Limb (tissue), 2 donors: ENCODE measurements around the gene TOX2.

ENCODE experiments used
- DNase-seq, 2 donors: peaks; one replicate each; pipeline ENCODE4 v3.0.0-alpha.2; 2016; ENCODE audit errors: extremely low spot score in 2 of 2

Gene TOX2

GRCh38 chr20:44018259-44018941 lies 103.7 kb downstream of the TOX2 start:
- DNase-seq: peak; percentile 78 to 80

- no peak for DNase-seq
Observed at GRCh38 chr20:44018942-44019637, 104.4 kb downstream of the TOX2 start.

- no peak for DNase-seq
Observed at GRCh38 chr20:44019638-44020335, 105.1 kb downstream of the TOX2 start.

- no peak for DNase-seq
Observed at GRCh38 chr20:44020406-44021148, 105.9 kb downstream of the TOX2 start.

GRCh38 chr20:44021186-44021585 lies 106.5 kb downstream of the TOX2 start:
- no peak for DNase-seq

- no peak for DNase-seq
Observed at GRCh38 chr20:44021900-44022299, 107.2 kb downstream of the TOX2 start.

- DNase-seq: no peak
Observed at GRCh38 chr20:44022464-44022863, 107.8 kb downstream of the TOX2 start.

GRCh38 chr20:44023515-44024371 lies 109.1 kb downstream of the TOX2 start:
- no peak for DNase-seq

GRCh38 chr20:44024820-44025580 lies 110.3 kb downstream of the TOX2 start:
- no peak for DNase-seq

GRCh38 chr20:44025756-44026155 lies 111.1 kb downstream of the TOX2 start:
- no peak for DNase-seq

- no peak for DNase-seq
Observed at GRCh38 chr20:44026647-44027342, 112.1 kb downstream of the TOX2 start.

- no peak for DNase-seq
Observed at GRCh38 chr20:44027343-44028002, 112.8 kb downstream of the TOX2 start.

- no peak for DNase-seq
Observed at GRCh38 chr20:44028003-44028730, 113.5 kb downstream of the TOX2 start.

- DNase-seq: no peak
Observed at GRCh38 chr20:44028868-44029847, 114.5 kb downstream of the TOX2 start.

GRCh38 chr20:44029848-44030230 lies 115.2 kb downstream of the TOX2 start:
- DNase-seq: no peak

GRCh38 chr20:44030394-44030793 lies 115.7 kb downstream of the TOX2 start:
- no peak for DNase-seq

GRCh38 chr20:44031001-44031574 lies 116.4 kb downstream of the TOX2 start:
- DNase-seq: peak in 1 of 2 donors; percentile 11
